Chondrocyte (in vitro differentiated cells): ENCODE measurements around the gene SMC3. TPM values are rescaled to one million over a fixed set of nuclear protein-coding genes. Genes with fewer than 3 reads are reported as not detected.
"Not testable (repeated sequence)": the region's sequence is repeated elsewhere in the genome, so short reads cannot be mapped to it uniquely, and the experiment has no call there.

Experiments used
- DNase-seq: peaks from one replicate; pipeline ENCODE4 v3.0.0; 2021; ENCODE audit warnings: mixed read lengths, low spot score
- H3K27ac Mint-ChIP-seq: one replicate; pipeline ENCODE4 v1.8.0; 2021; ENCODE audit warnings: mild to moderate bottlenecking, moderate library complexity, mixed read lengths; ENCODE audit not compliant: unreplicated experiment
- H3K27me3 Mint-ChIP-seq: 2 replicates; pipeline ENCODE4 v1.8.0; 2021; ENCODE audit warnings: low read depth, mixed read lengths
- H3K36me3 Mint-ChIP-seq: 2 replicates; pipeline ENCODE4 v1.8.0; 2021; ENCODE audit warnings: low read depth, mixed read lengths
- H3K4me1 Mint-ChIP-seq: 2 replicates; pipeline ENCODE4 v1.8.0; 2021; ENCODE audit warnings: low read depth, mild to moderate bottlenecking, mixed read lengths
- H3K4me3 Mint-ChIP-seq: one replicate; pipeline ENCODE4 v1.8.0; 2021; ENCODE audit warnings: mild to moderate bottlenecking, moderate library complexity, mixed read lengths; ENCODE audit not compliant: unreplicated experiment
- H3K9me3 Mint-ChIP-seq: 2 replicates; pipeline ENCODE4 v1.8.0; 2021; ENCODE audit warnings: low read depth, mixed read lengths
- CTCF ChIP-seq: fragments of 200-600 bp; sonication (generic); IDR thresholded peaks from 2 replicates; pipeline ENCODE4 v1.5.0; 2021; ENCODE audit warnings: antibody characterized with exemption, mild to moderate bottlenecking, moderate library complexity
- total RNA-seq: library from RNA; stranded (reverse); gene quantifications from 3 replicates; pipeline ENCODE4 v1.2.1, GENCODE V29; 2021

SMC3 gene
- total RNA-seq, 1 donor from 2014 or later, result 29.3 TPM

- DNase-seq, result no peak
- Mint-ChIP-seq H3K4me1 (peaks cover 51% of the 10 kb centered on the region), H3K27me3 (no peaks in the 10 kb centered on the region), H3K4me3 (no peak overlapping the region), H3K27ac (peak overlapping the region; percentile 12), H3K36me3 (no peaks in the 10 kb centered on the region), H3K9me3 (no peaks in the 10 kb centered on the region)
- no peak for TF ChIP-seq CTCF
Measured at GRCh38 chr10:110525349-110526260, 41.9 kb upstream of the SMC3 start.

DNA sequence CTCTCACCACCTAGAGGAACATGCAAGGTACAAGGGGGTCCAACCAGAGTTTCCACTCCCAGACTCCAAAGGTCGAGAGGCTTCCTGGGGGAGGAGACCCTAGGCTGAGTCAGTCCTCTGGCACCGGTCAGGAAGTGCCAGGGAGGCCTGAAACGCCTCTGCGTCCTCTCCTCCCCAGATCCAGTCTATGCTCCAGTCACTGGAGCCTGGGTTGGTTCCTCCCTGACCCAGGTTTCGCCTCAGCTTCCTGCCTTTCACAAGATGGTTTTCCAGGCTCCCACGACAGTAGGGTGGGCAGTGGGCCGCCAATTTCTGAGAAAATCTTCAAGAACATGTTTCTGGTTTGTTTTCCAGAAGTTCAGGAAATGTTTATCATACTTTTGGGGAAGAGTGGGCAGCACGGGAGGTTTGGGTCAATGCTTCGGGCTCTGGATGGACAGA is 39.7 kb upstream of the SMC3 start:
- no peak for TF ChIP-seq CTCF
- peak overlapping the region; percentile 88 for H3K27ac Mint-ChIP-seq
- DNase-seq, result no peak
- H3K27me3 Mint-ChIP-seq, result no peaks in the 10 kb centered on the region
- H3K9me3 Mint-ChIP-seq, result no peaks in the 10 kb centered on the region
- peak overlapping the region; percentile 11 for H3K4me3 Mint-ChIP-seq
- no peaks in the 10 kb centered on the region for H3K36me3 Mint-ChIP-seq
- peaks cover 56% of the 10 kb centered on the region for H3K4me1 Mint-ChIP-seq

- no peak for TF ChIP-seq CTCF
- no peaks in the 10 kb centered on the region for H3K27me3 Mint-ChIP-seq
- H3K36me3 Mint-ChIP-seq, result no peaks in the 10 kb centered on the region
- no peak for DNase-seq
- no peaks in the 10 kb centered on the region for H3K9me3 Mint-ChIP-seq
- peak overlapping the region; percentile 90 for H3K27ac Mint-ChIP-seq
- H3K4me3 Mint-ChIP-seq, result no peak overlapping the region
- peaks cover 56% of the 10 kb centered on the region for H3K4me1 Mint-ChIP-seq
Measured at GRCh38 chr10:110528224-110528996, 39.1 kb upstream of the SMC3 start.

DNA sequence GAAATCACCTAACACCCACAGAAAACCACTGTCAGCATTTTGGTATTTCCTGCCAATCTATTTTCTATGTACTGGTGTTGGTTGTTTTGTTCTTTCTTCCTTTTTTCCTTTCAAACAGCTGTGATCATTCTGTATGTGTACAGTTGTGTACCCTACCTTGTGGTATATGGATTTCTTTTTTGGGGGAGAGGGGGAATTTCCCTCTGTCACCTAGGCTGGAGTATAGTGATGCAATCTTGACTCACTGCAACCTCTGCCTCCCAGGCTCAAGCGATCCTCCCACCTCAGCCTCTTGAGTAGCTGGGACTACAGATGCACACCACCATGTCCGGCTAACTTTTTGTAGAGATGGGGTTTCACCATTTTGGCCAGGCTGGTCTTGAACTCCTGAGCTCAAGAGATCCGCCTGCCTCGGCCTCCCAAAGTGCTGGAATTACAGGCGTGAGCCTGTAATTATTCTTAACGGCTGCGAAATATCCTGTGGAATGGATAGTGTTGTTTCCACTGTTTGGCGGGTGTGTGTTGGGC is 38.4 kb upstream of the SMC3 start:
- DNase-seq, H3K9me3 Mint-ChIP-seq, H3K36me3 Mint-ChIP-seq, H3K27me3 Mint-ChIP-seq, H3K4me3 Mint-ChIP-seq: not testable (repeated sequence)
- Mint-ChIP-seq H3K4me1 (peaks cover 56% of the 10 kb centered on the region), H3K27ac (peak overlapping the region; percentile 90)

- DNase-seq, result no peak
- Mint-ChIP-seq H3K27ac (peak overlapping the region; percentile 76), H3K36me3 (no peaks in the 10 kb centered on the region), H3K4me1 (peaks cover 53% of the 10 kb centered on the region), H3K9me3 (no peaks in the 10 kb centered on the region), H3K4me3 (no peak overlapping the region), H3K27me3 (no peaks in the 10 kb centered on the region)
- no peak for TF ChIP-seq CTCF
Measured at GRCh38 chr10:110529596-110530011, 37.9 kb upstream of the SMC3 start.
